ENCODE results near the gene MYZAP. TPM values are rescaled to one million over a fixed set of nuclear protein-coding genes. Genes with fewer than 3 reads are reported as not detected.

Gene MYZAP
- total and polyA plus RNA-seq, 2 of the 4 experiments (the other 2 are of a cell fraction) = not detected

DNA sequence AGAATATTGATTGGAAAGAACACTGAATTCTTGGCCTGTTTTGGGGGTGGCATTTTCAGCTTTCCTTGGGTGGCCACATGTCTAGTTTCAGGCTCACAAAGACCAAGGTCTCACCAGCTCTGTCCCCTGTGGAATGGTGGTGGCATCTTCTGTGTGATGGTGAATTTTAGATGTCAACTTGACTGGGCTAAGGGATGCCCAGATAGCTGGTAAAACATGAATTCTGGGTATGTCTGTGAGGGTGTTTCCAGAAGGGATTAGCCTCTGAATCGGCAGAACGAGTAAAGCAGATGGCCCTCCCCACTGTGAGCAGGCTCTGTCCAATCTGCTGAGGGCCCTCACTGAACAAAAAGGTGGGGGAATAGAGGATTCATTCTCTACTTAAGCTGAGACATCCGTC lies 34.4 kb upstream of the MYZAP start:
- no peak overlapping the region for H2BK15ac ChIP-seq (ENCODE audit: low read depth, low read length)
- no peak overlapping the region for H3K9ac ChIP-seq (ENCODE audit: low read depth, low read length)
- no peak overlapping the region for H3K23ac ChIP-seq (ENCODE audit: low read depth, low read length)
- no TSS peak for BruUV-seq (replicated peaks)
- in situ Hi-C loops (cut with MboI; ENCODE audit: low sequenced_read_pairs) = no loop called here
- DNase-seq = no peak
- H4K91ac ChIP-seq (ENCODE audit: insufficient read depth, low read depth, low read length) = no peak overlapping the region
- H4K8ac ChIP-seq (ENCODE audit: low read depth in 2 of 2, low read length in 2 of 2) = no peak overlapping the region
- no peak overlapping the region for H3K14ac ChIP-seq (replicated peaks; ENCODE audit: low read depth, low read length)
- ChIA-PET CTCF (no interaction called here), POLR2A (ENCODE audit: unreplicated experiment) (no interaction called here)
- TF ChIP-seq SMC3 (IDR thresholded peaks at IDR 0.05; ENCODE audit: low read depth, low read length) = no peak
- no peak for TF ChIP-seq NFE2L2 (IDR thresholded peaks at IDR 0.05; ENCODE audit: low read depth, low read length)
- no peak for TF ChIP-seq MXI1 (IDR thresholded peaks at IDR 0.05; ENCODE audit: borderline replicate concordance, low read depth, low read length)
- TF ChIP-seq CEBPB (IDR thresholded peaks at IDR 0.05; ENCODE audit: low read depth, low read length) = no peak
- no peak for TF ChIP-seq RCOR1 (IDR thresholded peaks at IDR 0.05; ENCODE audit: insufficient replicate concordance, low read length)
- no peak for TF ChIP-seq RAD21 (IDR thresholded peaks at IDR 0.05; ENCODE audit: low read length)
- no peak for TF ChIP-seq MAZ (IDR thresholded peaks at IDR 0.05; ENCODE audit: borderline replicate concordance, low read depth, low read length)
- no peak for TF ChIP-seq CHD1 (IDR thresholded peaks at IDR 0.05; ENCODE audit: low read depth, low read length)
- no peak for TF ChIP-seq POLR2A (IDR thresholded peaks at IDR 0.05; ENCODE audit: low read depth, low read length)
- TF ChIP-seq, protein P1, sequence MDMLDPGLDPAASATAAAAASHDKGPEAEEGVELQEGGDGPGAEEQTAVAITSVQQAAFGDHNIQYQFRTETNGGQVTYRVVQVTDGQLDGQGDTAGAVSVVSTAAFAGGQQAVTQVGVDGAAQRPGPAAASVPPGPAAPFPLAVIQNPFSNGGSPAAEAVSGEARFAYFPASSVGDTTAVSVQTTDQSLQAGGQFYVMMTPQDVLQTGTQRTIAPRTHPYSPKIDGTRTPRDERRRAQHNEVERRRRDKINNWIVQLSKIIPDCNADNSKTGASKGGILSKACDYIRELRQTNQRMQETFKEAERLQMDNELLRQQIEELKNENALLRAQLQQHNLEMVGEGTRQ (IDR thresholded peaks at IDR 0.05; ENCODE audit: low read depth, low read length) = no peak
- TF ChIP-seq, protein P2, sequence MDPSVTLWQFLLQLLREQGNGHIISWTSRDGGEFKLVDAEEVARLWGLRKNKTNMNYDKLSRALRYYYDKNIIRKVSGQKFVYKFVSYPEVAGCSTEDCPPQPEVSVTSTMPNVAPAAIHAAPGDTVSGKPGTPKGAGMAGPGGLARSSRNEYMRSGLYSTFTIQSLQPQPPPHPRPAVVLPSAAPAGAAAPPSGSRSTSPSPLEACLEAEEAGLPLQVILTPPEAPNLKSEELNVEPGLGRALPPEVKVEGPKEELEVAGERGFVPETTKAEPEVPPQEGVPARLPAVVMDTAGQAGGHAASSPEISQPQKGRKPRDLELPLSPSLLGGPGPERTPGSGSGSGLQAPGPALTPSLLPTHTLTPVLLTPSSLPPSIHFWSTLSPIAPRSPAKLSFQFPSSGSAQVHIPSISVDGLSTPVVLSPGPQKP (IDR thresholded peaks at IDR 0.05; ENCODE audit: borderline replicate concordance, low read depth, low read length) = no peak
- TF ChIP-seq, protein P3, sequence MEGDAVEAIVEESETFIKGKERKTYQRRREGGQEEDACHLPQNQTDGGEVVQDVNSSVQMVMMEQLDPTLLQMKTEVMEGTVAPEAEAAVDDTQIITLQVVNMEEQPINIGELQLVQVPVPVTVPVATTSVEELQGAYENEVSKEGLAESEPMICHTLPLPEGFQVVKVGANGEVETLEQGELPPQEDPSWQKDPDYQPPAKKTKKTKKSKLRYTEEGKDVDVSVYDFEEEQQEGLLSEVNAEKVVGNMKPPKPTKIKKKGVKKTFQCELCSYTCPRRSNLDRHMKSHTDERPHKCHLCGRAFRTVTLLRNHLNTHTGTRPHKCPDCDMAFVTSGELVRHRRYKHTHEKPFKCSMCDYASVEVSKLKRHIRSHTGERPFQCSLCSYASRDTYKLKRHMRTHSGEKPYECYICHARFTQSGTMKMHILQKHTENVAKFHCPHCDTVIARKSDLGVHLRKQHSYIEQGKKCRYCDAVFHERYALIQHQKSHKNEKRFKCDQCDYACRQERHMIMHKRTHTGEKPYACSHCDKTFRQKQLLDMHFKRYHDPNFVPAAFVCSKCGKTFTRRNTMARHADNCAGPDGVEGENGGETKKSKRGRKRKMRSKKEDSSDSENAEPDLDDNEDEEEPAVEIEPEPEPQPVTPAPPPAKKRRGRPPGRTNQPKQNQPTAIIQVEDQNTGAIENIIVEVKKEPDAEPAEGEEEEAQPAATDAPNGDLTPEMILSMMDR (conservative IDR thresholded peaks at IDR 0.05; ENCODE audit: low read depth, low read length) = no peak
- TF ChIP-seq RFX5 (IDR thresholded peaks at IDR 0.05; ENCODE audit: low read depth, low read length) = no peak
- TF ChIP-seq FOS (IDR thresholded peaks at IDR 0.05; ENCODE audit: low read depth, low read length) = no peak
- TF ChIP-seq BHLHE40 (IDR thresholded peaks at IDR 0.05; ENCODE audit: low read depth, low read length) = no peak
- no peak for TF ChIP-seq MAFK (IDR thresholded peaks at IDR 0.05; ENCODE audit: low read depth, low read length)
- H2AK5ac ChIP-seq (ENCODE audit: low read depth, low read length) = no peak overlapping the region
- H2AK9ac ChIP-seq (replicated peaks; ENCODE audit: low read depth, low read length, poor library complexity) = no peak overlapping the region
- no peak overlapping the region for H2AFZ ChIP-seq (replicated peaks; ENCODE audit: low read length, poor library complexity)
- no peak for ATAC-seq (ENCODE audit: low read depth)
- H2BK20ac ChIP-seq (ENCODE audit: low read depth, low read length) = no peak overlapping the region
- H2BK5ac ChIP-seq (ENCODE audit: low read depth, low read length, poor library complexity, severe bottlenecking) = no peak overlapping the region
- H4K20me1 ChIP-seq (ENCODE audit: insufficient read depth, low read length) = no peaks in the 10 kb centered on the region
- no peak overlapping the region for H3K4ac ChIP-seq (ENCODE audit: low read depth, low read length)
- H3K79me1 ChIP-seq (ENCODE audit: low read depth in 1 of 2, low read length in 2 of 2) = no peaks in the 10 kb centered on the region
- no peak overlapping the region for H3K4me3 ChIP-seq (ENCODE audit: insufficient read depth, low read depth, low read length)
- peaks cover 7% of the 10 kb centered on the region; the same call in 1 of the 2 replicates for H3K27me3 ChIP-seq (ENCODE audit: control insufficient read depth, insufficient read depth, low read length)
- H3K9me1 ChIP-seq (ENCODE audit: insufficient read depth, low read length) = peaks cover 6% of the 10 kb centered on the region; the same call in 1 of the 2 replicates
- no peaks in the 10 kb centered on the region; the same call in 1 of the 2 replicates for H3K9me3 ChIP-seq (ENCODE audit: control insufficient read depth, insufficient read depth, low read length)
- no peak overlapping the region for H3K18ac ChIP-seq (ENCODE audit: low read depth, low read length)
- no peak overlapping the region for H3K56ac ChIP-seq (ENCODE audit: extremely low read depth, insufficient read depth, low read length)
- WGBS, 2 experiments (ENCODE audit: extremely low coverage in 2 of 2, insufficient read length in 1 of 2) = 80% methylated on average over 1 of the region's 3 CpGs; no CpG with 5 or more reads in 1 of the 2 experiments
- no peak overlapping the region for H3K4me2 ChIP-seq (ENCODE audit: low read depth, low read length)
- H3K4me1 ChIP-seq (ENCODE audit: control insufficient read depth, insufficient read depth, low read length) = no peaks in the 10 kb centered on the region
- H2BK120ac ChIP-seq (ENCODE audit: low read depth, low read length) = no peak overlapping the region
- intact Hi-C loops (cut with micrococcal nuclease) = loop anchor here (5.0 kb wide), 1 partner anchor 150 kb away; the partner anchor contains the start of gene POLR2M
- no peaks in the 10 kb centered on the region for H3K36me3 ChIP-seq (ENCODE audit: control insufficient read depth, insufficient read depth, low read length)
- no peak overlapping the region for H3K27ac ChIP-seq (ENCODE audit: insufficient read depth, low read length)
- no peak overlapping the region for H4K5ac ChIP-seq (ENCODE audit: low read depth, low read length)
- dilution Hi-C loops (cut with HindIII; ENCODE audit: low sequenced_read_pairs, unreplicated experiment) = no loop called here
